ENCODE data around the gene GARIN1A. TPM values are rescaled to one million over a fixed set of nuclear protein-coding genes. Genes with fewer than 3 reads are reported as not detected.

GARIN1A gene
- total and polyA plus RNA-seq, 10 of the 15 experiments (the other 5 are each of a cell fraction or from before 2014, with no cell fraction given), result 0.04 to 0.43 (median 0.23) TPM; not detected in 1

- TF ChIP-seq RFX5 (IDR thresholded peaks at IDR 0.05; ENCODE audit: low read depth, low read length), result no peak
- TF ChIP-seq LARP7 (IDR thresholded peaks at IDR 0.05), result 0 out of 2 replicates have a peak, but pooled peaks have one; percentile 56
- peak; percentile 18; the same call in 1 of the 2 replicates for TF ChIP-seq BMI1 (IDR thresholded peaks at IDR 0.05; ENCODE audit: borderline replicate concordance)
- TF ChIP-seq GATAD2B (conservative IDR thresholded peaks at IDR 0.05; ENCODE audit: low read depth), result 0 out of 2 replicates have a peak, but pooled peaks have one; percentile 37
- no peak for TF ChIP-seq POLR2AphosphoS5 (IDR thresholded peaks at IDR 0.05; ENCODE audit: low read length)
- TF ChIP-seq CHD4 (IDR thresholded peaks at IDR 0.05), result no peak
- no peak for TF ChIP-seq JUND (IDR thresholded peaks at IDR 0.05; ENCODE audit: low read depth, low read length)
- no peak for TF ChIP-seq EED (IDR thresholded peaks at IDR 0.05; ENCODE audit: low read depth)
- no peak for TF ChIP-seq PAX8 (IDR thresholded peaks at IDR 0.05)
- no peak for TF ChIP-seq NFXL1 (IDR thresholded peaks at IDR 0.05; ENCODE audit: borderline replicate concordance)
- TF ChIP-seq POU2F2 (IDR thresholded peaks at IDR 0.05; ENCODE audit: borderline replicate concordance, low read depth, low read length), result peak; percentile 12; the same call in 1 of the 3 replicates
- no peak for TF ChIP-seq MTA3 (IDR thresholded peaks at IDR 0.05; ENCODE audit: borderline replicate concordance, low read length)
- TF ChIP-seq SREBF2 (IDR thresholded peaks at IDR 0.05; ENCODE audit: low read length), result 0 out of 2 replicates have a peak, but pooled peaks have one; percentile 40
- TF ChIP-seq, protein P1, sequence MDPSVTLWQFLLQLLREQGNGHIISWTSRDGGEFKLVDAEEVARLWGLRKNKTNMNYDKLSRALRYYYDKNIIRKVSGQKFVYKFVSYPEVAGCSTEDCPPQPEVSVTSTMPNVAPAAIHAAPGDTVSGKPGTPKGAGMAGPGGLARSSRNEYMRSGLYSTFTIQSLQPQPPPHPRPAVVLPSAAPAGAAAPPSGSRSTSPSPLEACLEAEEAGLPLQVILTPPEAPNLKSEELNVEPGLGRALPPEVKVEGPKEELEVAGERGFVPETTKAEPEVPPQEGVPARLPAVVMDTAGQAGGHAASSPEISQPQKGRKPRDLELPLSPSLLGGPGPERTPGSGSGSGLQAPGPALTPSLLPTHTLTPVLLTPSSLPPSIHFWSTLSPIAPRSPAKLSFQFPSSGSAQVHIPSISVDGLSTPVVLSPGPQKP (IDR thresholded peaks at IDR 0.05; ENCODE audit: low read depth, low read length), result 0 out of 2 replicates have a peak, but pooled peaks have one; percentile 42
- TF ChIP-seq RB1 (IDR thresholded peaks at IDR 0.05; ENCODE audit: borderline replicate concordance), result peak; percentile 61; the same call in 1 of the 2 replicates
- peak; percentile 84 for TF ChIP-seq NBN (IDR thresholded peaks at IDR 0.05)
- TF ChIP-seq ETV6 (conservative IDR thresholded peaks at IDR 0.05 in 1 of 2, IDR thresholded peaks at IDR 0.05 in 1 of 2; ENCODE audit: borderline replicate concordance in 1 of 2, low read depth in 1 of 2), result no peak
- no peak for TF ChIP-seq ZBTB33 (IDR thresholded peaks at IDR 0.05)
- peak; percentile 50 for TF ChIP-seq SUZ12 (IDR thresholded peaks at IDR 0.05; ENCODE audit: unreplicated experiment)
Observed at GRCh38 chr7:128697302-128697905, 25.3 kb downstream of the GARIN1A start (continued).

Data from GM12878 (cell line).